Lung microvascular endothelial cell (primary cell): ENCODE results near the gene PEX11G. TPM values are rescaled to one million over a fixed set of nuclear protein-coding genes. Genes with fewer than 3 reads are reported as not detected.

Experiments
- DNase-seq, 2 donors: peaks; one replicate each; pipeline versions ENCODE4 v3.0.0 to v3.0.0-alpha.2; 2010; ENCODE audit warnings: low read depth in 2 of 2
- total RNA-seq: library from RNA; depleted of rRNA; stranded (reverse); fragments of >200 nt; gene quantifications from 2 replicates; pipeline ENCODE4 v1.2.1, GENCODE V29; 2014

The PEX11G gene
- total RNA-seq: 1.3 and 1.6 TPM in 2 replicates

DNA sequence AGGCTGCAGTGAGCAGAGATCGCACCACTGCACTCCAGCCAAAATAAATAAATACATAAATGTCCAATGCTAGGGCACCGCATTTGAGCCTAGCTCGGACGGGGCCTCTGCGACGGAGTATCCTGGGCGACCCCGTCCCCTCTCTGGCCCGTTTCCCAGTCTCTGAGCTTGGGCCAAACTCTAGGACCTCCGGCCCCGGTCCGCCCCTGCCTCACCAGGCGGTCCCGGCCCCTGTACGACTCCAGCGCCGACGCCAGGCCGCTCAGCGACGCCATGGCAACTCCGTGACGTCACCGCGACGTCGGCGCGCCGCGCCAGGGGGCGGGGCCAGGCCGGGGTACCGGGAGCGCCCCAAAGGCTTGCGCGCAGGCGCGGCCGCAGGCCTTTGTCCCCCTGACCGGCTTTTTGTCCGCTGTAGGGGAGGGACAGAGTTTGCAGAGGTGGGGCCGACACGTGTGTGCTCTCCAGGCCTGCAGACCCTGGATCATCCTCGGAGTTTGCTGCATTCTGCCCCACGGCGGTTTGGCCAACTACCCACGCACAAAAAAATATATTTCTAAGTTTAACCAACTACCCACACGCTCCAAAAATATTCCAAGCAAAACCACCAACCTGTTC lies at the start of gene PEX11G:
Gene PEX11G (minus strand): TSS at position 300 of the 618 bp plus-strand sequence. CDS start 25 bp downstream, at position 275.
- DNase-seq: peak; percentile 88 to 93

DNA sequence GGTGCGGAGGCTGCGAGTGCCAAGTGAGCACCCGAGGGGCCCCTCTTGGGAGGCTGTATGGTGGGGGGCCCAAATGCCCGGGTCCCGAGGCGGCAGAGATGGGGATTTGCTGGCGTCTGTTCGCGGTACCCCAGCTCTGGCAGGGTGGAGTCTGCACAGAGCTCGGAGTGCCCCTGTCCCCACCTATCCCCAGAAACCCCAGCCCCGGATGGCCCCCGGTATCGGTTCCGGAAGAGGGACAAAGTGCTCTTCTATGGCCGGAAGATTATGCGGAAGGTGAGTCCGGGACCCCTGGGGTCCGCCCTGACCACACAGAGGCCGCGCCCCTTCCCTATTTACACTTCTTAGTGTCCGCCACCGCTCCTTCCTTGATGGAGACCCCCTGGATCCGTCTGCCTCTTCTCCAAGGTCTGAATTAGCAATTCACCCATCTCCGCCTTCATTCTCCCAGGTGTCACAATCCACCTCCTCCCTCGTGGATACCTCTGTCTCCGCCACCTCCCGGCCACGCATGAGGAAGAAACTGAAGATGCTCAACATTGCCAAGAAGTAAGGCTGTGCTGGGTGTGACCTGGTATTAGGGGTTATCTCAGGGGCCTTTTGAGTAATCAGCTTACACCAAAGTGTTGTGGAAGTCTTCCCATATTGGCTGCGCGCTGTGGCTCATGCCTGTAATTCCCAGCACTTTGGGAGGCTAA lies 47.3 kb upstream of the PEX11G start:
- DNase-seq: no peak

DNA sequence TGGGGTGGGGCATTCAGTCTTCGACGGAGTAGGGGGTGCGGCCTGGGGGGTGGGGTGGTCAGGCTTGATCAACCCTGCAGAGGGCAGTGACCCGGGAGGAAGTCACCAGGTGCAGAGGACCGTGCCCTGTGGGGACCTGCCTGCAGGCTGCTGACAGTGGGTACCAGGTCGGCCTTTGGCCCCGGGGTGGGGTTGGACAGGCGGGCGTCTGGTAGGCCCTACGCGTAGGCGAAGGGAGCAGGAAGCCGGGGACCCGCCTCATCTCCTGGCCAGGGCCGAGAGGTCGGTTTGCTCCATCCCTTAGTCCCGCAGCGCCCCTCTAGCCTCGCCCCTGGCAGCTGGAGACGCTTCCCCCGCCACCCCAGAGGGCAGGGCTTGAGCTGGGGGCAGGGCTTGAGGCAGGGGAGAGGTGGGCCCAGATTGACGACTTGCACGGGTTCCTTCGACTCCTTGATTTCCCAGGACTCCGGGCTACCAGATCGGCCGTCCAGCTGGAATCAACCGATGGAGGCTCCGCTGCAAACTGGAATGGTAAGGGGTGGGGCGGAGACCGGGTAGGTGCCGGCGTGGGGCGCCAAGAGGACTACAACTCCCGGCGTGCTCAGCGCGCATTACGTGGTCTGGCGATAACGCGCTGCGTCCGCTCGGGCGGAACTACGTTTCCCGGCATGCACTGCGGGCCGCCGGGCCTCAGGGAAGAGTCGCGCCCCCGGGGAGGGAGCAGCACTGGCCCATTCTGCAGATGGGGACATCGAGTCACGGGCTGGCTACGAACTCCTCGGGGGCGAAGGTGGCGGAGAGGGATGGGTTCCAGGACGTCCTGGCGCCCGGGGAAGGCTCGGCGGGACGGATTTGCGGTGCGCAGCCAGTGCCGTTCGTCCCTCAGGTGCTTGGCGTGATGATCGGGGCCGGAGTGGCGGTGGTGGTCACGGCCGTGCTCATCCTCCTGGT lies 46.5 kb upstream of the PEX11G start, which contains the start of gene PNPLA6:
Gene PNPLA6 (plus strand): TSS at position 671 of the 951 bp plus-strand sequence. CDS start 72 bp downstream, at position 743.
- DNase-seq: peak; percentile 96 to 98

DNA sequence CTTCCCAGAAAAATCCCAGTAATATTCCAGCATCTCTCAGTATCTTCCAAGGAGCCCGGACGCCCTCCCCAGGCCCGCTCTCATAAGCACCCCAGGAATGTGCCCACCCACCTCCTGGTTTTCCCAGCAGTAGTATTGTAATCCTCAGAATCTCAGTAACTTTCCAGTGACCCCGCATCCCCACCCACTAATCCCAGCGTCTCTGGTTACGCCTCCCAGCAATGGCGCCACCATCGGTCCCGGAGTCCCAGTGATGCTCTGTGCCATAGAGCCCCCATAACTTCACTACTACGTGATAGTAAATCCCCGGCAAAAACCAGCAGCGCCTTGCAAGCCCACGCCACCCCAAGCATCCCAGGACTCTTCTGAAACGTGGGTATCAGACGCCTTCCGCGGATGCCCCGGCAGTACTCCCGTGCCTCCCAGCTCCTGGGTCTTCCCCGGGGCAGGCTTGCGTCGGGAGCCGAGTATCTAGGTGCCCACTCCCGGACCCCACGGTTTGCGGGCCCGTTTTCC lies 45.8 kb upstream of the PEX11G start:
- DNase-seq: peak; percentile 84 to 86

DNA sequence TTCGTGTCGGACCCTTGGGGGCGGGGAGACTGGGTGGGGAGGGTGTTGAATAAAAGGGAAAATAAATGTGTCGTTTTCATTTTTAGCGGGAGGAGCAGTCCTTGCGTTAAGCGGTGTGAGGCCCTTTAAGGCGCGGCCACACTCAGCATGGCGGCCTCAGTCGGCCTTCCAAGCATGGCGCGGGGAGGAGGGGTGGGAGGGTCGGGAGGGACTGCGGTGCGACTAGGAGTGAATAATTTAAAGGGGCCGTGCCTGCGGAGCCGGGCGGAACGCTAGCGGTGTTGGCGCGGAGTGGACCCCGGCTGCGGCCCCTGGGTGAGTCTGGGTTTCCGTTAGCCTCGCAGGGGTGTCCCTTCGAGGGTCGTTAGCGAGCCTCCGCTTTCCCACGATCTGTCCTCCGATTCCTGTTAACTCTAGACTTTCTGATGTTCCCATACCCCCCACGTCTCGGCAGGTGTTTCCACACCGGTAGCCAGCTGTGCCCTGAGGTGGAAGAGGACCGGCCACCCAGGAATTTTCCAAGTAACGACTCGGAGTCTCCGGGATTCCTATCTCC lies 45.2 kb upstream of the PEX11G start:
- peak; percentile 90 to 91 for DNase-seq

DNA sequence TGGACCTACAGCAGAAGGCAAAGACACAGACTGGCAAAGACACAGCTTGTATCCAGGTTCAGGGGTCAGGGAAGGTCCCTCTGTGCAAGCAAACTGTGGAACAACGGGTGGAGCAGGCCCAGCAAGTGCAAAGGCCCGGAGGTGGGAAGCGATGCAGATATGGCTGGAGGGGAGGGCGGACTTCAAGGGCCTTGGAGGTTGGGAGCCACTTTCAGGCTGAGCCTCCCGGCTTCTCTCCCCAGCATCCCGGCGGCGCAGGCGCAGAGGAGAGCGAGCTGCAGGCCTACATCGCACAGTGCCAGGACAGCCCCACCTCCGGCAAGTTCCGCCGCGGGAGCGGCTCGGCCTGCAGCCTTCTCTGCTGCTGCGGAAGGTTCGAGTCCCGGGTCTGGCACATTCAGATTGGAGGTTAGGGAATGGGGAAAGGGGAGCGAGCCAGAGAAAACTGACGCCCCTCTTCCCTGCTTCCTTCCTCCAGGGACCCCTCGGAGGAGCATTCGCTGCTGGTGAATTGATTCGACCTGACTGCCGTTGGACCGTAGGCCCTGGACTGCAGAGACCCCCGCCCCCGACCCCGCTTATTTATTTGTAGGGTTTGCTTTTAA lies 44.5 kb upstream of the PEX11G start:
- DNase-seq: peak; percentile 58 to 79

DNA sequence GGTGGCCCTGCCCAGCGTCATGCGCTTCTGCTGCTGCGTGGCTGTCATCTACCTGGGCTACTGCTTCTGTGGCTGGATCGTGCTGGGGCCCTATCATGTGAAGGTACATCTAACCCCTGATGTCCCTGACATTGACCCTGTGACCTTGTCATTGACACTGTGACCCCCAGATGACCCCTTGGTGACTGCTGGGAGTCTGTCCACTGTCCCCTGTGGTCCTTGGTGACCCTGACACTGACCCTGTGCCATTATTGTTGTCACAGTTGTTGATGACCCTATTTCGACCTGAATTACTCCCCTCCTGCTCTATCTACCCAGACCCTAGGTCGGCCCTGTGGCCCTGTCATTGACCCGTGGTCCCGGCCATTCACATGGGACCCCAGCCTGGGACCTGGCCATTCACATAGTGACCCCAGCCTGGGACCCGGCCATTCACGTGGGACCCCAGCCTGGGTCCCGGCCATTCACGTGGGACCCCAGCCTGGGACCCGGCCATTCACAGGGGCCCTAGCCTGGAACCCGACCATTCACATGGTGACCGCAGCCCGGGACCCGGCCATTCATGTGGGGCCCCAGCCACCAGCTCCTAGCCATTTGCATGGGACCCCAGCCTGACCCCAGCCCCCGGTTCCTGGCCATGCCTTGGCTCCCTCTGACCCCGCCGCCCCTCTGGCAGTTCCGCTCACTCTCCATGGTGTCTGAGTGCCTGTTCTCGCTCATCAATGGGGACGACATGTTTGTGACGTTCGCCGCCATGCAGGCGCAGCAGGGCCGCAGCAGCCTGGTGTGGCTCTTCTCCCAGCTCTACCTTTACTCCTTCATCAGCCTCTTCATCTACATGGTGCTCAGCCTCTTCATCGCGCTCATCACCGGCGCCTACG lies 41.0 kb upstream of the PEX11G start:
- DNase-seq: no peak

DNA sequence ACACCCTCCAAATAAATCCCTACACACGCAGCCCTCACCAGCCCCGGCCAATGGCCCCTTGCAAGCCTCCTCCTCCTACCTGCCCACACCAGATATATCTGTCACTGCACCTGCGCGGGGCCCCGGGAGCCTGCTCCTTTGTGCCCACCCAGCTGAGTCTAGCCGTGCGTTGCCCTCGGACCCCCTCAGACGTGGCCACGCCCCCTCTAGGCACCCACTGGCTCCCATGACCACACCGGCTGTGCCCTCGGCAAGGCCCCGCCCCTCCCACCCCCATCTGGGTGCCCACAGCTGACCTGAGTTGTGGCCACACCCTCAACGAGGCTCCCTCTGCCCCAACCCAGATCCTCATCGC lies 40.4 kb upstream of the PEX11G start:
- DNase-seq: no peak

DNA sequence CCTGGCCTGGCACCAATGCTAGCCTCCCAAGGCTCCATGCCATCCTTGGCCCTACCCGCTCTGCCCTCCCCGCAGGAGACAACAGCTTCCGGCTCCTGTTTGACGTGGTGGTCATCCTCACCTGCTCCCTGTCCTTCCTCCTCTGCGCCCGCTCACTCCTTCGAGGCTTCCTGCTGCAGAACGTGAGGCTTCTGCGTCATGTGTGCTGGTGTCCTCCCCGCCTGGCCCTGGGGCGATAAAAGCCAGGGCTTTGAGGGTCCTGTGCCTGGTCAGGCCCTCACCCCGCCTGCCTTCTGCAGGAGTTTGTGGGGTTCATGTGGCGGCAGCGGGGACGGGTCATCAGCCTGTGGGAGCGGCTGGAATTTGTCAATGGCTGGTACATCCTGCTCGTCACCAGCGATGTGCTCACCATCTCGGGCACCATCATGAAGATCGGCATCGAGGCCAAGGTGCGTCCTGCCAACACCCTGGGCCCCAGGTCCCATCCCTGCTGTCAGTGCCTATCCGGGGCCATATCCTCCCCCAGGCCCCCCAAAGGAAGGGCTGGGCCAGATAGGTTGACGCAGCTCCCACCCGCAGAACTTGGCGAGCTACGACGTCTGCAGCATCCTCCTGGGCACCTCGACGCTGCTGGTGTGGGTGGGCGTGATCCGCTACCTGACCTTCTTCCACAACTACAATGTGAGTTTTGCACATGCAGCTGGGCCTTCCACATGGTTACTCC lies 39.8 kb upstream of the PEX11G start:
- DNase-seq: no peak

DNA sequence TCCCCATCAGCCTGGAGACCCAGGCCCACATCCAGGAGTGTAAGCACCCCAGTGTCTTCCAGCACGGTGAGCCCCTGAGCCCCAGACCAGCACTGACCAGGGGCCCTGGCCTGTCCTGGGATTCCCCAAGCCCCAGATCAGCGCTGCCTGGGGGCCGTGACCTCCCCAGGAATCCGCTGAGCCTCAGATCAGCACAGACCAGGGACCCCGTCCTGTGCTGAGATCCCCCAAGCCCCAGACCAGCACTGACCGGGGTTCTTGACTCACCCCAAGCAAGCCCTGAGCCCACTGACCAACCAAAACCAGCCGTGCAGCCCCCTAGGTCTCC lies 39.3 kb upstream of the PEX11G start:
- no peak for DNase-seq

DNA sequence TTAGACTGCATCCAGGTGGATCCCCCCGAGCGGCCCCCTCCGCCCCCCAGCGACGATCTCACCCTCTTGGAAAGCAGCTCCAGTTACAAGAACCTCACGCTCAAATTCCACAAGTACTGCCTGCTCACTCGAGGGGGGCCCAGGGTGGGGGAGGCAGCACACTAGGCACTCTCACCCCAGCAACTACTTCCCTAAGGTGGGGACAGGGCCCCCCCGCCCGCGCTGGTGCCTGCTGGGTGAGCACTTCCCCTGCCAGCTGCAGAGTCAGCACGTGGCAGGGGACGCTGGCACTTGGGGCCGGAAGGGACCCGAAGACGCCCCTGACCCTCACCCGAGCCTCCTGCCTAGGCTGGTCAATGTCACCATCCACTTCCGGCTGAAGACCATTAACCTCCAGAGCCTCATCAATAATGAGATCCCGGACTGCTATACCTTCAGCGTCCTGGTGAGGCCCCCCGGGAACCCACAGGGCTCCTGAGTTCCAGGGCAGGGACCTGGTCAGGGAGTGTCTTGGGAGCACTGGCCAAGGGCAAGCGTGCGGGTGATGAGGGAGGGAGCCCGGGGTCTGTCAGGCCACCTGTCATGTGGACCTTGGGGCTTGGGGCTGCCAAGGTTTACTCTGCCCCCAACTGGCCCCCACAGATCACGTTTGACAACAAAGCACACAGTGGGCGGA lies 38.8 kb upstream of the PEX11G start:
- DNase-seq: no peak

DNA sequence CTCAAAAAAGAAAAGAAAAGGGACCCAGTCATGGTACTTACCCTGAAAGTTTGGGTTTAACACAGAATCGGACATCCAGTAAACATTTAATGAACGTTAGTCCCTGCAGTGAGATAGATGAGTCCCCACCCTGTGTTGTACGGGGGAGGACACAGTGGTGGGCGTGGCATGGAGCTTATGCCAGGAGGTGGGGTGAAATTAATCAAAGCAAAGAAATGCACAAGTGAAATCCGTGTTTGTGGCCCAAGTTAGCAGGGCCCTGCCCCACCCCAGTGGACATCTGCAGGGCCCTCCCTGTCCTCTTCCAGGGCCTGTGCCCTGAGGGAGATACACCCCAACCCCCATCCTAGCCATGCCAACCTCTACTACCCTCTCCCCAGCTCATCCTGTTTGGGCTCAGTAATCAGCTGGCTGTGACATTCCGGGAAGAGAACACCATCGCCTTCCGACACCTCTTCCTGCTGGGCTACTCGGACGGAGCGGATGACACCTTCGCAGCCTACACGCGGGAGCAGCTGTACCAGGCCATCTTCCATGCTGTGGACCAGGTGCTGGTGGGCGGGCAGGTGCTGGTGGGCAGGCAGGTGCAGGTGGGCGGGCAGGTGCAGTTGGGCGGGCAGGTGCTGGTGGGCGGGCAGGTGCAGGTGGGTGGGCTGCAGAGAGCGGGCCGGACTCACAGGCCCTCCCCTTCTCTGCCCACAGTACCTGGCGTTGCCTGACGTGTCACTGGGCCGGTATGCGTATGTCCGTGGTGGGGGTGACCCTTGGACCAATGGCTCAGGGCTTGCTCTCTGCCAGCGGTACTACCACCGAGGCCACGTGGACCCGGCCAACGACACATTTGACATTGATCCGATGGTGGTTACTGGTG lies 37.5 kb upstream of the PEX11G start:
- no peak for DNase-seq

DNA sequence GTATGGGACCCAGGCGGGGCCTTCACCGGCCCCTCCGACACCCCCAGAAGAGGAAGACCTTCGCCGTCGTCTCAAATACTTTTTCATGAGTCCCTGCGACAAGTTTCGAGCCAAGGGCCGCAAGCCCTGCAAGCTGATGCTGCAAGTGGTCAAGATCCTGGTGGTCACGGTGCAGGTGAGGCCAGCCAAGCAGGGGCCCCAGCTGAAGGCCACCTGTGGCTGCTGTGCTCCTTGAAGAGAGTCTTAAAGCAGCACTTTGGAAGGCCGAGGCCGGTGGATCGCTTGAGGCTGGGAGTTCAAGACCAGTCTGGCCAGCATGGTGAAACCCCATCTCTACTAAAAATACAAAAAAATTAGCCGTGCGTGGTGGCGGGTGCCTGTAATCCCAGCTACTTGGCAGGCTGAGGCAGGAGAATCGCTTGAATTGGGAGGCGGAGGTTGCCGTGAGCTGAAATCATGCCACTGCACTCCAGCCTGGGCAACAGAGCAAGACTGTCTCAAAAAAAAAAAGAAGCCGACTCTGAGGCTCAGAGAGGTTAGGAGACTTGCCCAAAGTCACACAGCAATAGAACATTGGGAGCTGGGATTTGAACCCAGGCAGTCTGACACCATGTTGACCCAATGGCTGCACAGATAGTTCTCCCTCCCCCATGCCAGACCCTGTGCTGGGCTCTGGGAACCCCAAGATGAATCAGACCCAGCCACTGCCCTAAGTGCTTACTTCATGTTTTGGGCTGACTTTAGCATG lies 36.3 kb upstream of the PEX11G start:
- DNase-seq: no peak

DNA sequence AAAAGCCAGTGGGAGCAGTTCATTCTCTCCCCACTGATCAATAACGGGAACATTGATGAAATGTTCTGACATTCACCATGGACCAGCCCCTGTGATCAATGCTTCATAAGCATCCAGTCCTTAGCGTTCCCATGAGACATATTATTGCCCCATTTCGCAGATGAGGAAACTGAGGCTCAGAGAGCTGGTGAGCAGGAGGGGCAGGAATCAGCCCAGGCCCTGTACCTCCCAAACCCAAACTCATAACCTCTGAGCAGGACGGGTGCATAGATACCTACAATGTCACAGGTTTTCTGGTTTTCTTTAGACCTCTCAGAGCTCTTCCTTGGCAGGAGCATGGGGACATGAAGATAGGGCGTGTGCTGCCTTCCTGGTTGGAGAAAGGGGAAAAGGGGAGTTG lies 35.7 kb upstream of the PEX11G start:
- no peak for DNase-seq

DNA sequence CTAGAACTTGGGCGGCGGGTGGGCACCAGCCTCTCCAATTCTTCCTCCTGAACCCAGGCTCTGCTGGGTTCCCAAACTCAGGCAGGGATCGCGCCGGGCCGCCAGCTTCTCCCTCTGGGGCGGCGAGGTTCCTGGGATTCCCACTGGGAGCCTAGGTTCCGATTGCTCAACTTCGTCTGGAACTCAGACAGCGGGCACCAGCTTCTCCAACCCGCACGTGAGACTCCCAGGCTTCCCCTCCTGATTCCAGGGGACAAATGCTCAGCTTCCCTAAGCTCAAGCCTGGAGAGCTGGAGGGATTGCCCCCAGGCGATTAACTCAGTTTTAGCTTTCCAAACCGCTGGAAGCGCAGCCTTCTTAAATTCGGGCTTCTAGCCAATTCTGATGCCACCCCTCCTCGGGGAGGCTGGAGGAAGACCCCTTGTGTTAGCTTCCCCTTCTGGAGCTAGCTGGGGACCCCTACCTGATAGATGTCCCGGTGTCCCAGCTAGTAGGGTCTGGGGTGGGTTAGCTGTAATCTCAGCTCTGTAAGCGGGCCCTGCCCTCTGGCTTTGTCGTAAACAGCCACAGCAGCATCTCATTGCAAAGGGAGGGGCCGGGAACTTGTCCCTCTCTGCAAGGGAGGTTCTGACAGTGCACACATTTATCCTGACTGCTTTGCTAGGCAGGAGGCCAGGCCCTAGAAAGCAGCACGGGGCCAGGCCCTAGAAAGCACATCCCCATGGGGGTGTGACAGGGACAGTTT lies 34.3 kb upstream of the PEX11G start:
- no peak for DNase-seq

DNA sequence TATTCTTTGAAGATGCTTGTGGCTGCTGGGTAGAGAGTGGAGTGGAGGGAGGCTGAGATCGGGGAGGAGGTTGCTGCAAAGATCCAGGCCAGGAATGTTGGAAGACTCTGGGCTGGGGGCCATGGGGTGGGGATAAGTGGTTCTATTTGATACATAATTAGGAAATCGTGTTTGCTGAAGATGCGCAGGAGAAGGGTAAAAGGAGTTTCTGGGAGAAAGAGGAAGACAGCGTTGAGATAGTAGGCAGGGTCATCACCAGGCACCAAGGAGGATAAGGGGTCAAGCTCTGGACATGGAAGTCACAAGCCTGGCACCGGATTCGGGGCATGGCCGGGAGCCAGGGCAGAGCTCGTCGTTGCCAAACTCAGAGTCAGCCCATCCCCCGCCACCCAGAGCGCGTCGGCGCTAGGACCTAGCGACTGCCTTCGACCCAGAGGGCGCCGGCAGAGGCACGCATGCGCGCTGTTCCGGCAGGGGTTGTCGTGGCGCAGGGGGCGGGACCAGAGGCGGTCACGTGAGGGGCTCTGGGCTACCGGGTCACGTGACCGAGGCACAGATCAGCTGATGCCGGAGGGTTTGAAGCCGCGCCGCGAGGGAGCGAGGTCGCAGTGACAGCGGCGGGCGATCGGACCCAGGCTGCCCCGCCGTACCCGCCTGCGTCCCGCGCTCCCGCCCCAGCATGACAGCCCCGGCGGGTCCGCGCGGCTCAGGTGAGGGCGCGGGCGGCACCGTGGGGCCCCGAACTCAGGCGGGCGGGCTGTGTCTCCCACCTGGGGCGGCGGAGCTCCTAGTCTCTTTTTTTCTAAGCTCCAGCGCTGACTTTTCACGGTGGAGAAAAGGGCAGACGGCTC lies 33.5 kb upstream of the PEX11G start, which contains the start of gene MCOLN1:
Gene MCOLN1 (plus strand): TSS at position 553 of the 851 bp plus-strand sequence. CDS start 127 bp downstream, at position 680.
- peak; percentile 98 for DNase-seq
